ENCODE results near the gene ALAS1. TPM values are rescaled to one million over a fixed set of nuclear protein-coding genes. Genes with fewer than 3 reads are reported as not detected.
A peak's percentile ranks its signal among the peaks of the same experiment; 100 is the strongest.

Gene ALAS1
- 10 to 100 TPM; 25.3 to 40.8 (median 33.8) TPM for total RNA-seq
- polyA plus RNA-seq, result 10 to 100 TPM; 13.0 to 25.3 (median 15.4) TPM
- long read RNA-seq, donor 1, partial matches to known transcripts, result 6 of 10 reads
- long read RNA-seq, donor 1, other reads (novel, unspliced or antisense), result 0 of 10 reads
- long read RNA-seq, donor 2, partial matches to known transcripts, result 0 of 4 reads
- long read RNA-seq, donor 2, other reads (novel, unspliced or antisense), result 0 of 4 reads

DNA sequence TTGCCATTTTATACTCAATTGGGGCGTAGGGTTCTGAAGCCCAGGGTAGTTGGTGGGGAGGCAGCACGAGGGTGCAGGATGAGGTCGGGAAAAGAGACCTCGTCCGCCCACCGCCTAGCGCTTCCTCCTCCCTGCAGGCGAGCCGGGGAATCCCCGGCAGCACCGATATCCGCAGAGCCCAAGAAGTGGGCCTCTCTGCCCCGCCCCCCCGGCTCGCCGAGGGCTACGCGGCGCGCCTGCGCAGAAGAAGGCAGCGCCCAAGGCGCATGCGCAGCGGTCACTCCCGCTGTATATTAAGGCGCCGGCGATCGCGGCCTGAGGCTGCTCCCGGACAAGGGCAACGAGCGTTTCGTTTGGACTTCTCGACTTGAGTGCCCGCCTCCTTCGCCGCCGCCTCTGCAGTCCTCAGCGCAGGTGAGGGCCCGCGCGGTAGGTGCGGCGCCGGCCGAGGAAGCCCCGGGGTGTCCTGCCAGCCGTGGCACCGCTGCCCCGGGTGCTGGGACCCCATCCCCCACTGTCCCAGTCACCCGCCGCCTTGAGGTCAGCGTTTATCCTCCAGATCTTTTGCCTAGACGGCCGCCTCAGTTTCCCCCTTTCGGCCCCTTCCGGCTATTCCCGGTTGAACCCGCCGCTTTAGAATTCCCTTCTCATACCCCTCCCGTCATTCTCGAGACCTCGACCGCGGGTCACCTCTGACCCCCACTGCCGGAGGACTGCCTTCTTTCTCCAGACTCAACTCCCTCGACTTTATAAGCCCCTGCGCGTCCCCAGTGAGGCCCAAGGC lies at the start of gene ALAS1:
Gene ALAS1, plus strand, starts transcription at position 319 of the 784 bp plus-strand sequence. CDS start 1,082 bp downstream, outside the sequence.
- intact Hi-C loops (cut with DNase I; ENCODE audit: low total_unique reads), result no loop called here
- peak; percentile 98 for DNase-seq
- TF ChIP-seq POLR2AphosphoS5 (IDR thresholded peaks at IDR 0.05), result peak; percentile 94 to 96 (median 95)
- TF ChIP-seq, protein P1, sequence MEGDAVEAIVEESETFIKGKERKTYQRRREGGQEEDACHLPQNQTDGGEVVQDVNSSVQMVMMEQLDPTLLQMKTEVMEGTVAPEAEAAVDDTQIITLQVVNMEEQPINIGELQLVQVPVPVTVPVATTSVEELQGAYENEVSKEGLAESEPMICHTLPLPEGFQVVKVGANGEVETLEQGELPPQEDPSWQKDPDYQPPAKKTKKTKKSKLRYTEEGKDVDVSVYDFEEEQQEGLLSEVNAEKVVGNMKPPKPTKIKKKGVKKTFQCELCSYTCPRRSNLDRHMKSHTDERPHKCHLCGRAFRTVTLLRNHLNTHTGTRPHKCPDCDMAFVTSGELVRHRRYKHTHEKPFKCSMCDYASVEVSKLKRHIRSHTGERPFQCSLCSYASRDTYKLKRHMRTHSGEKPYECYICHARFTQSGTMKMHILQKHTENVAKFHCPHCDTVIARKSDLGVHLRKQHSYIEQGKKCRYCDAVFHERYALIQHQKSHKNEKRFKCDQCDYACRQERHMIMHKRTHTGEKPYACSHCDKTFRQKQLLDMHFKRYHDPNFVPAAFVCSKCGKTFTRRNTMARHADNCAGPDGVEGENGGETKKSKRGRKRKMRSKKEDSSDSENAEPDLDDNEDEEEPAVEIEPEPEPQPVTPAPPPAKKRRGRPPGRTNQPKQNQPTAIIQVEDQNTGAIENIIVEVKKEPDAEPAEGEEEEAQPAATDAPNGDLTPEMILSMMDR (IDR thresholded peaks at IDR 0.05 in 8 of 11, conservative IDR thresholded peaks at IDR 0.05 in 3 of 11), result peak in 9 of 11 experiments; percentile 18 to 55 (median 38)
- peak in 2 of 3 donors; percentile 30 to 74 for TF ChIP-seq POLR2A (IDR thresholded peaks at IDR 0.05)
- no peaks in the 10 kb centered on the region for H3K9me3 ChIP-seq
- peaks cover 2 to 39% (median 10%) of the 10 kb centered on the region in 6 donors for H3K36me3 ChIP-seq
- peaks cover 50 to 90% (median 76%) of the 10 kb centered on the region in 6 donors for H3K4me1 ChIP-seq
- 0 to 1% (median 1%) methylated on average over 35 to 71 of the region's 71 CpGs for WGBS, 5 donors
- no peaks in the 10 kb centered on the region for H3K27me3 ChIP-seq (replicated peaks in 1 of 7)
- peak within 1 kb of the TSS; percentile 63 to 100 (median 90) for H3K4me3 ChIP-seq
- H3K27ac ChIP-seq, result peak within 1 kb of the TSS; percentile 82 to 93 (median 90)

GRCh38 chr3:52149021-52149420 lies 48.9 kb upstream of the ALAS1 start:
- peak; percentile 63 for DNase-seq
- Histone ChIP-seq H3K36me3 (peaks cover 0 to 51% (median 0%) of the 10 kb centered on the region in 6 donors), H3K4me3 (no peak overlapping the region), H3K9me3 (no peaks in the 10 kb centered on the region), H3K4me1 (peaks cover 5 to 21% (median 14%) of the 10 kb centered on the region in 6 donors), H3K27ac (no peak overlapping the region), H3K27me3 (replicated peaks in 1 of 7) (no peaks in the 10 kb centered on the region)
- TF ChIP-seq, protein P1 (IDR thresholded peaks at IDR 0.05 in 8 of 11, conservative IDR thresholded peaks at IDR 0.05 in 3 of 11), result no peak
- TF ChIP-seq POLR2A (IDR thresholded peaks at IDR 0.05), result no peak
- no peak for TF ChIP-seq POLR2AphosphoS5 (IDR thresholded peaks at IDR 0.05)
- WGBS, 5 donors, result 94 to 99% (median 97%) methylated on average over 8 of the region's 8 CpGs
- intact Hi-C loops (cut with DNase I; ENCODE audit: low total_unique reads), result no loop called here

- no peaks in the 10 kb centered on the region for H3K27me3 ChIP-seq (replicated peaks in 1 of 7)
- no peak overlapping the region for H3K4me3 ChIP-seq
- no peaks in the 10 kb centered on the region for H3K9me3 ChIP-seq
- no peak overlapping the region for H3K27ac ChIP-seq
- peaks cover 0 to 51% (median 0%) of the 10 kb centered on the region in 6 donors for H3K36me3 ChIP-seq
- DNase-seq, result peak; percentile 67
- 96 to 100% (median 98%) methylated on average over 6 to 11 of the region's 11 CpGs for WGBS, 5 donors
- H3K4me1 ChIP-seq, result peaks cover 6 to 19% (median 11%) of the 10 kb centered on the region in 6 donors
- TF ChIP-seq, protein P1 (IDR thresholded peaks at IDR 0.05 in 8 of 11, conservative IDR thresholded peaks at IDR 0.05 in 3 of 11), result no peak
- TF ChIP-seq POLR2AphosphoS5 (IDR thresholded peaks at IDR 0.05) (no peak), POLR2A (IDR thresholded peaks at IDR 0.05) (no peak)
- intact Hi-C loops (cut with DNase I; ENCODE audit: low total_unique reads), result no loop called here
Observed at GRCh38 chr3:52149726-52150125, 48.2 kb upstream of the ALAS1 start.

- H3K27ac ChIP-seq, result no peak overlapping the region
- intact Hi-C loops (cut with DNase I; ENCODE audit: low total_unique reads), result no loop called here
Observed at GRCh38 chr3:52150357-52150756, 47.6 kb upstream of the ALAS1 start.

More at GRCh38 chr3:52150357-52150756, 47.6 kb upstream of the ALAS1 start:
- 84 to 97% (median 95%) methylated on average over 3 of the region's 3 CpGs for WGBS, 5 donors
- Histone ChIP-seq H3K4me3 (no peak overlapping the region), H3K27me3 (replicated peaks in 1 of 7) (no peaks in the 10 kb centered on the region), H3K4me1 (peaks cover 6 to 26% (median 17%) of the 10 kb centered on the region in 6 donors), H3K9me3 (no peaks in the 10 kb centered on the region), H3K36me3 (peaks cover 0 to 46% (median 0%) of the 10 kb centered on the region in 6 donors)
- peak; percentile 32 for DNase-seq
- TF ChIP-seq POLR2AphosphoS5 (IDR thresholded peaks at IDR 0.05) (no peak), POLR2A (IDR thresholded peaks at IDR 0.05) (no peak)
- TF ChIP-seq, protein P1 (IDR thresholded peaks at IDR 0.05 in 8 of 11, conservative IDR thresholded peaks at IDR 0.05 in 3 of 11), result no peak

Measured in spleen (tissue), 13 donors.